Fibroblast of skin of left biceps (primary cell): ENCODE data around the gene TNFSF8.

Experiments used
- DNase-seq, 2 experiments: peaks; one replicate each; pipeline ENCODE4 v3.0.0-alpha.2; 2013; ENCODE audit warnings: low read depth in 2 of 2

The TNFSF8 gene

GRCh38 chr9:114905170-114905940, 25.0 kb downstream of the TNFSF8 start:
- DNase-seq, result no peak

DNA sequence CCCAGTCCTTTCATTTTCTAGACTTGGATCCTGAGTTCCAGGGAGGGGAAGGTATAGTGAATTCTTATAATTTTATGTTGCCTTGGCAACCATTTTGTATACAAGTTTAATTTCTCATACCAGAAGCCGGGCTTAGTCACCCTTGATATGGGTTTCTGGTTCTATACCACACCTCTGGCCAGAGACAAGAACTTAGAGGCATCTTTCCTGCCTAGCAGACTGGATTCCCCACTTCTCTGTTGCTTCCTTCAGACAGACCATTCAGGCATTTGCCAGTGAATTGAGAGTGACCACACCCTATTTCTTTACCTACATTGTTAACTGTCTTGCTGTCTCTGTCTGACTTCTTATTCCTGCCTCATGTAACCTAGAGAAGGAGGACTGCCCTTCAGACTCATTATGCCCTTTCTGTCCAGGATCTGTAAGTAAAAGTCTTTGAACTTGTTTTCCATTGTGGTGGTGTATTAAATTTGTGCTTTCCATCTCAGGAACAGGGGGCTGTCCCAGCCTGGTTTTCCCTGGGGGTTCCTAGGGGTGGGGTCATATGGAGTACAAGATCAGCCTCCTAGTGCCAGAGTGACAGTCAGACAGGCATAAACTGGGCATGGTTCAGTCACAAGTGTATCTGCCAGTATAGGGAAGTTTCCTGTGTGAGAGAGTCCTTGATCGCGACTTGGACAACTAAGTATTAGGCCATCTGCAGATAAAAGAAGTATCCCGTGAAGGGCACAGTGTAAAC, 27.4 kb downstream of the TNFSF8 start:
- DNase-seq, result no peak

DNA sequence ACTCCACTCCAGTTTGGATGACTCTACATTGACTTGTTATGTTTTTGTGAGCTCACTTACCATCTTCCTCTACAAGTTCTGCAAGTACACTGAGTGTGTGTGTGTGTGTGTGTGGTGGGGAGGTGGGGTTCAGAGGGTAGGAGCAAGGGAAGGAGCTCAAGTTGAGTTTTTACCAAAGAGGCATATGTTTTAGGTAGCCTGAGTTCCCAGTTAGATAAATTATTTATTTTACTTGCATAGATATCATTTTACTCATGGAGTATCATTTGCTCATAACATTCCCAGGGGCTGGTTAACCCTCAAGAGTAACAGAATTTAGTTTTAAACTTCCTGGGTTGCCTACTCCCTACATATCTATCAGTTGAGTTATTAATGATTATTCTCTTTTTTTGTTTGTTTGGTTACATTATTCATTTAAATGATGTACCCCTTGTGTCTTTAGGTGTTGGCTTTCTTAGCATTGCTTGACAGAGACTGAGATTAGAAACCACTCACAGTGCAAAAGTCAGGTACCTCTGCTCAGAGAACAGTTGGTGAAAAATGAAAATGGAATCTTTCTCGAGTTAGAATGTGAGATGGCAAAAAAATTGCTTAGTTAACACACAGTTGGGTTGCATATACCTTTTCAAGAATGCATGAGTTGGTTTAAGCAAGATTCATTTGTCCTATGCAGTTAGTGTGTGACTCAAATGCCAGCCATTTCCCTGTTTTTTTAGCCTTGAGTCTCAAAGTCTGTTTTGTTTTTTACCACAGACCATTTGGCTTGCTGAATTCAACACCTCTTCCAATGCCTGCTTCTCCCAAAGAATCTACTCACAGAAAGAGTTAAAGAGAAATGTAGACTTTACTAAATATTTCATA, 29.2 kb downstream of the TNFSF8 start:
- no peak for DNase-seq

- DNase-seq, result no peak
Measured at GRCh38 chr9:114899995-114900394, 30.4 kb downstream of the TNFSF8 start.

GRCh38 chr9:114899461-114899860, 30.9 kb downstream of the TNFSF8 start:
- no peak for DNase-seq

DNA sequence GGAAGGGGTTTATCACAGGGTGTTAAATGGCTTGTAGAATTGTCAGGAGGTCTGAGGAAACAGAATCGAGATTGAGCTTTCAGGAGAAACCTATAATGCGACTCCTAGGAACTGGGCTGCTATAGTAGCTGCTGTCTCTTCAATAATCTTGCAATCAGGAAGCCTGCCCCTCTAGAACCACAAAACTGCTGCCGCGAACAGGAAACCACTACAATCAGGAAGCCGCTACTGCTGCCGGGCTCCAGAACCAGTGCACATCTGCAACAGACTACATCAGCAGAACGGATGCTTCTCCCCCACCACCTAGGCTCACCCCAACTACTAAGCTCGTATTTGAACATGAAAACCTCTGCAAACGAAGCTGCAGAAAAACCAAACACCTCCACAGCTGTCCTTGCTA, 31.6 kb downstream of the TNFSF8 start:
- DNase-seq, result no peak

- DNase-seq, result no peak
Measured at GRCh38 chr9:114897196-114897595, 33.2 kb downstream of the TNFSF8 start.

GRCh38 chr9:114896344-114896743, 34.0 kb downstream of the TNFSF8 start:
- no peak for DNase-seq

DNA sequence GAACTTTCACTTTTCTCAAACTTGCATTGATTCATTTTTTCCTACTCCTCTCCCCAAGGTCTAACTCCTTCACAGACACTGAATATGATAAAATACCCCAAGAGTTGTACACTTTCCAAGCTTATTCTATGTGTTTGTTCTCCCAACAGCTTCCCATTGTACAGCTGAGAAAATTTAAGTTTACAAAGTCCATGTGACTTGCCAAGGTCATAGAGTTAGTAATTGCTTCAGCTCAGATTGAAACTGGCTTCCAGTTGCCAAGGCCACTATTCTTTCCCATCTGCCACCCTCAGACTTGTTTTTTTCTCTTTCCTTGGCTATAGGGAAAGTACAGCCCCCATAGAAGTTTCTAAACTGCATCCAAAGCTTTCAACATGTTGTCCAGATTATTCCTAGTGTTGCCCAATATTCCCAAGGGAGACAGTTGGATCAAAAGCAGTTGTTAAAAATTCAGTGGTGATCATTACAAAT, 34.8 kb downstream of the TNFSF8 start:
- peak; percentile 81 to 85 for DNase-seq

- DNase-seq, result peak; percentile 92
Measured at GRCh38 chr9:114894609-114895433, 35.6 kb downstream of the TNFSF8 start.

GRCh38 chr9:114894206-114894605, 36.2 kb downstream of the TNFSF8 start:
- DNase-seq, result no peak

DNA sequence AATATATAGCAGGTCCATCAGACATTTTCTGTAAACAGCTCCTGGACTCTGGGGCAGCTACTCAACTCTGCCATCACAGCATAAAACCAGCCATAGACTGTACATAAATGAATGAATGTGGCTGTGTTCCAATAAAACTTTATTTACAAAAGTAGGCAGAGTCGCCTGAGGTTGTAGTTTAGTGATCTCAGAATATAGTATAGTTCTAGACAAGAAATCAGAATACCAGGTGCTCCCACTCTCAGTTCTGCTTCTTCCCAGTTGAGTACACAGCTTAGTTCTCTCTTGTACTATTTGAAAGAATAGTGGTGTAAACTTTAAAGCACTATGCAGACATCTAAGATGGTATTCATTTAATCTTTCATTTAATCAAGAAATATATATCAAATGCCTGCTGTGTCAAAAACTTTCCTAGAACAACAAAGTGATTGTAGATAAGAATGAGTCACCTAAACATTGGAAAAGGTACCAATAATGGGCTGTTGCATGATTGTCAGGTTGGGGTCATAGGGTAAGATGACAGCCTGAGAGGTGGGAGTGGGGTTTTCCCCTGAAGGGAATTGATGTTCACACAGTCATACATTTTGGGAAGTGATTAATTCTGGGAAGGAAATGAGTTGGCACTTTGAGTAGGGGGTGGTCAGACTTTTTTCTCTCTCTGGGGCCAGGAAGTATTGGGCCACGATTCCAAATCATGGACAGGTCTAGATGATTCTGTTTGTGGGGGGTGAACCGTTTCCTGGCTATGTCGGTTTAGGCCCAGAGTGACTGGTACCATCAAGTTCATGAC, 37.0 kb downstream of the TNFSF8 start:
- DNase-seq, result no peak

DNA sequence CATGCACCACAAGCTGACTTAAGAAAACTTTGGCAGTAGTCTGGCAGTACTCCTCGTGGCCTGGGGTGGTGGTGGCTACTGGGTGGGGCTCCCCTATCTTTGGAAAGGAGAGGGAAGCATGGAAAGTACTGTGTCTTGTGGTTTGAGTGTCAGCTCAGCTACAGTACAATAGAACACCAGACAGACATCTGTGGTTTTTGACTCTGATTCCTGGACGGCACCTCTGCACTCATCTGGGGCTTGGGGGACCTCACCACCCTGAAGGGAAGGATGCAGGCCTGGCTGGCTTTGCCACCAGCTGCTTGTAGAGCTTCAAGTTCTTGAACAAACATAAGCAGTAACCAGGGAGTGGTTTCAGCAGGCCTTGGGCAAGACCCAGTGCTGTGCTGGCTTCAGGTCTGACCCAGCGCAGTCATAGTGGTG, 40.6 kb downstream of the TNFSF8 start:
- no peak for DNase-seq

DNA sequence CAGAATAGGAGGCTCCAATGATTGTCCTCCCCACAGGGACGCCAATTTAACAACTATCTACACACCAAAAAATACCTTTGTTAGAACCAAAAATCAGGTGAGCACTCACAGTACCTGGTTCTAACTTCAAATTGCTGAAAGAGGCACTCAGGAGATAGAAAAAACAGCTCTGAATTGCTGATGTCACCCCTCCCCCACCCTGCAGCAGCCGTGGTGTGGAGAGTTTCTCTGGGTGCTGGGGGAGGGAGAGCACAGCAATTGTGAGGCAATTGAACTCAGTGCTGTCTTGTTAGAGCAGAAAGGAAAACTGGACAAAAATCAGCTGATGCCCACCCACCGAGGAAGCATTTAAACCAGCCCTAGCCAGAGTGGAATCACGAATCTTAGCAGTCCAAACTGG, 41.8 kb downstream of the TNFSF8 start:
- no peak for DNase-seq

DNA sequence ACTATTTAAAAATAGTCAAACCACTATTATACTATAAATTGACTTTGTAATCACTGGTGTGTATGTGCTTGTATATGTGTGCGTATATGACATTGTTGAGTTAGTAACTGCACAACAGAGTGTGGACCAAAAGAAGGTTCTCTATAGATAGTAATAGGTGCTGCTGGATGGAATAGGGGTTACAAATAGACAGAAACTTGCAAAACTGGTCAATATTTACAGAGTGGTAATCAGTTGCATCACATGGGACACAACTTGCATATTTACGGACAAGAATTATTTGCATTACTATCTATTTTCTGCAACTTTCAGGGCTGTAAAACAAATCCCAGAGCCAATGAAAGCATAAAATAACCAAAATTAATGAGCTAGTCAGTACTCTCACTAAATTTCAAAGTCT, 42.4 kb downstream of the TNFSF8 start:
- DNase-seq, result no peak

GRCh38 chr9:114884787-114885452, 45.5 kb downstream of the TNFSF8 start:
- DNase-seq, result no peak

- DNase-seq, result no peak
Measured at GRCh38 chr9:114883709-114884108, 46.7 kb downstream of the TNFSF8 start.

DNA sequence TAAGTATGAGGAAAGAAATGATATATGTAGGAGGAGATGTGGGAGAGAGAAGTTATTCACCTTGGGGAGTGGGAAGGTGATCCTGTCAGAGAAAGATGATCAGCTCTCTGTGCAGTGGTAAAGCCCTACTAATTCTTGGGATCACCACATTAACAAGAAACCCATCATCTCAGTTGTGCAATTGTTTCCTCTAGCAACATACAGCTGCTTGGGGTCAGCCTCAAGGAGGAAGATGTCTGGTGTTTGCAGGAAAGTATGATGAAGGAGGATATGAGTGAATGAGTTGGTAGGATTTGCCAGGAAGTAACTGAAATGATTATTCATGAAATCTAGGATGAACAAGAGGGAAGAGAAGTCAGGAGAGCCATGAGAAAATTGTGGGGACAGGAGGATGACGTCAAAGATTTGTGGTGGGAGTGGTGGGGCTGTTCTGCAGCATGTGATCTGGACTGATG, 50.1 kb downstream of the TNFSF8 start:
- DNase-seq, result no peak

DNA sequence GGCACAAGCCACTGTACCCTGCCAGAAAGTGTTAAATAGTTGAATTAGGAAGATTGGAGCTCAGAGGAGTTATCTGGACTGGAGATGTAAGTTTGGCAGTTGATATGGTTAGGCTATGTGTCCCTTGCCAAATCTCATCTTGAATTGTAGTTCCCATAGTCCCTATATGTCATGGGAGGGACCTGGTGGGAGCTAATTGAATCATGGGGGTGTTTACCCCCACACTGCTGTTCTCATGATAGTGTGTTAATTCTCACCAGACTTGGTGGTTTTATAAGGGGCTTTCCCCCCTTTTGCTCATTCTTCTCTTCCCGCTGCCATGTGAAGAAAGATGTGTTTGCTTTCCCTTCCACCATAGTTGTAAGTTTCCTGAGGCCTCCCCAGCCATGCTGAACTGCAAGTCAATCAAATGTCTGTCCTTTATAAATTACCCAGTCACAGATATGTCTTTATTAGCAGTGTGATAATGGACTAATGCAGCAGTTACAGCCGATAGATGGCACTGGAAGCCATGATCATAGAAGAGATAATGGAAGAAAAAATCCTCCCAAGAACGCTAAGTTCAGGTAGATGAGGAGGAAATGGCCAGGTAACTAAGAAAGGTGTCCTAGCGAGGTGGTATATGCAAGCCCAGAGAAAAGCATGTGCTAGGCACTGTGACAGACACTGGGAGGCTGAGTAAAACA, 51.4 kb downstream of the TNFSF8 start:
- no peak for DNase-seq
